Measurements from ENCODE around the gene SLC25A33. TPM values are rescaled to one million over a fixed set of nuclear protein-coding genes. Genes with fewer than 3 reads are reported as not detected.

The SLC25A33 gene
- total and polyA plus RNA-seq, 2 donors from 2014 or later = 3.8 to 11.3 TPM

GRCh38 chr1:9603766-9604753 is 64.8 kb downstream of the SLC25A33 start:
- Histone ChIP-seq H3K27ac (ENCODE audit: low read depth in 2 of 2, low read length in 2 of 2) (no peak overlapping the region), H3K9ac (ENCODE audit: low read length in 3 of 3) (no peak overlapping the region), H3K4me3 (ENCODE audit: low read length in 3 of 3) (no peak overlapping the region), H3K9me3 (ENCODE audit: control insufficient read depth in 2 of 3, insufficient read depth in 1 of 3, low read length in 3 of 3) (no peaks in the 10 kb centered on the region), H3K4me1 (ENCODE audit: control insufficient read depth in 2 of 3, insufficient read depth in 2 of 3, low read depth in 1 of 3, low read length in 3 of 3) (no peaks in the 10 kb centered on the region), H3K36me3 (ENCODE audit: control insufficient read depth in 2 of 3, insufficient read depth in 3 of 3, low read length in 3 of 3) (peaks cover 0 to 18% (median 3%) of the 10 kb centered on the region in 3 donors), H3K27me3 (ENCODE audit: control insufficient read depth, insufficient read depth, low read length) (no peaks in the 10 kb centered on the region)
- TF ChIP-seq CTCF (IDR thresholded peaks at IDR 0.05; ENCODE audit: borderline replicate concordance, extremely low read depth, insufficient read depth) = no peak
- FAIRE-seq (no peak), DNase-seq (peak in 1 of 5 donors; percentile 59)
- intact Hi-C loops (cut with DNase I) = no loop called here

GRCh38 chr1:9604836-9605235 is 65.6 kb downstream of the SLC25A33 start:
- TF ChIP-seq CTCF (IDR thresholded peaks at IDR 0.05; ENCODE audit: borderline replicate concordance, extremely low read depth, insufficient read depth) = no peak
- DNase-seq = peak in 1 of 5 donors; percentile 49
- H3K4me1 ChIP-seq (ENCODE audit: control insufficient read depth in 2 of 3, insufficient read depth in 2 of 3, low read depth in 1 of 3, low read length in 3 of 3) = no peaks in the 10 kb centered on the region
- H3K27me3 ChIP-seq (ENCODE audit: control insufficient read depth, insufficient read depth, low read length) = no peaks in the 10 kb centered on the region
- peaks cover 0 to 22% (median 3%) of the 10 kb centered on the region in 3 donors for H3K36me3 ChIP-seq (ENCODE audit: control insufficient read depth in 2 of 3, insufficient read depth in 3 of 3, low read length in 3 of 3)
- no peak for FAIRE-seq
- no peak overlapping the region for H3K9ac ChIP-seq (ENCODE audit: low read length in 3 of 3)
- H3K9me3 ChIP-seq (ENCODE audit: control insufficient read depth in 2 of 3, insufficient read depth in 1 of 3, low read length in 3 of 3) = no peaks in the 10 kb centered on the region
- intact Hi-C loops (cut with DNase I) = no loop called here
- H3K4me3 ChIP-seq (ENCODE audit: low read length in 3 of 3) = no peak overlapping the region
- no peak overlapping the region for H3K27ac ChIP-seq (ENCODE audit: low read depth in 2 of 2, low read length in 2 of 2)

- intact Hi-C loops (cut with DNase I) = no loop called here
- no peak for TF ChIP-seq CTCF (IDR thresholded peaks at IDR 0.05; ENCODE audit: borderline replicate concordance, extremely low read depth, insufficient read depth)
- Histone ChIP-seq H3K9ac (ENCODE audit: low read length in 3 of 3) (no peak overlapping the region), H3K27ac (ENCODE audit: low read depth in 2 of 2, low read length in 2 of 2) (no peak overlapping the region), H3K36me3 (ENCODE audit: control insufficient read depth in 2 of 3, insufficient read depth in 3 of 3, low read length in 3 of 3) (peaks cover 0 to 22% (median 2%) of the 10 kb centered on the region in 3 donors), H3K4me3 (ENCODE audit: low read length in 3 of 3) (no peak overlapping the region), H3K4me1 (ENCODE audit: control insufficient read depth in 2 of 3, insufficient read depth in 2 of 3, low read depth in 1 of 3, low read length in 3 of 3) (no peaks in the 10 kb centered on the region), H3K27me3 (ENCODE audit: control insufficient read depth, insufficient read depth, low read length) (no peaks in the 10 kb centered on the region), H3K9me3 (ENCODE audit: control insufficient read depth in 2 of 3, insufficient read depth in 1 of 3, low read length in 3 of 3) (no peaks in the 10 kb centered on the region)
- FAIRE-seq (no peak), DNase-seq (peak in 1 of 5 donors; percentile 29)
These were observed 66.7 kb downstream of the SLC25A33 start for GRCh38 chr1:9605946-9606455.

Measured in kidney (tissue), 14 donors.